K562 (cell line): ENCODE data around the gene PSMC3IP. TPM values are rescaled to one million over a fixed set of nuclear protein-coding genes. Genes with fewer than 3 reads are reported as not detected.

ENCODE experiments used
- ATAC-seq: fragments of 200-7000 bp; cut with Tn5 transposase; 3 replicates; pipeline ENCODE4 v1.9.1; 2020; ENCODE audit warnings: moderate library complexity
- BruUV-seq: library from RNA; stranded (reverse); fragments of 400-500 nt; replicated peaks from 2 replicates; lab custom pipeline; 2021; lab: Mats Ljungman, UMichigan
- CTCF ChIA-PET: fragments of 300-600 bp; formaldehyde crosslinking; extraction: SDS; loops from one replicate; lab custom pipeline; 2021; ENCODE audit warnings: low intra/inter-chr PET ratio; lab: Yijun Ruan, JAX
- POLR2A ChIA-PET: fragments of 300-600, 350-650 bp; sonication (Branson Sonifier 250); formaldehyde crosslinking; extraction: SDS; loops from one replicate; lab custom pipeline; 2021; ENCODE audit warnings: antibody characterized with exemption, inconsistent platforms; lab: Yijun Ruan, JAX
- DNase-seq, 4 experiments: peaks; one replicate each; pipeline versions ENCODE4 v3.0.0 to v3.0.0-alpha.2; 2011 to 2018; ENCODE audit warnings: low spot score in 3 of 4, mixed read lengths in 3 of 4; ENCODE audit errors: extremely low read depth in 1 of 4
- FAIRE-seq: peaks from 2 replicates; lab custom pipeline; 2011; peaks lifted over from hg19 to GRCh38; lab: Jason Lieb, UNC
- H2AFZ ChIP-seq: 2 replicates; pipeline ENCODE4 v1.6.0; 2011; ENCODE audit warnings: low read depth, low read length, control low read depth, inconsistent platforms
- H3K27ac ChIP-seq: fragments of 200-600 bp; 3 replicates; pipeline ENCODE4 v1.8.0; 2011; ENCODE audit warnings: low read depth, mild to moderate bottlenecking, control low read depth, inconsistent platforms, low read length, moderate library complexity, mixed read lengths; ENCODE audit errors: extremely low read depth
- H3K27me3 ChIP-seq, 2 experiments: fragments of 300-600 bp in 1 of 2; 2 replicates in 1 of 2; 3 replicates in 1 of 2; pipeline versions ENCODE4 v1.6.0 to v1.8.0; 2011; ENCODE audit warnings: inconsistent platforms in 2 of 2, low read length in 2 of 2, mild to moderate bottlenecking in 1 of 2, mixed read lengths in 1 of 2, moderate library complexity in 1 of 2; ENCODE audit not compliant: control insufficient read depth in 2 of 2, insufficient read depth in 2 of 2
- H3K36me3 ChIP-seq: fragments of 300-600 bp; 3 replicates; pipeline ENCODE4 v1.8.0; 2011; ENCODE audit warnings: mild to moderate bottlenecking, low read length, inconsistent platforms; ENCODE audit not compliant: control insufficient read depth, insufficient read depth
- H3K4me1 ChIP-seq, 2 experiments: fragments of 200-600 bp in 1 of 2; replicated peaks in 1 of 2; 2 replicates in 1 of 2; 3 replicates in 1 of 2; pipeline versions ENCODE4 v1.5.1 to v1.8.0; 2011; ENCODE audit warnings: inconsistent platforms in 2 of 2, low read length in 2 of 2, mild to moderate bottlenecking in 1 of 2, mixed read lengths in 1 of 2, moderate library complexity in 1 of 2; ENCODE audit not compliant: control insufficient read depth in 2 of 2, insufficient read depth in 2 of 2
- H3K4me2 ChIP-seq: 2 replicates; pipeline ENCODE4 v1.6.1; 2011; ENCODE audit warnings: low read length, control low read depth, inconsistent platforms, mixed read lengths; ENCODE audit not compliant: insufficient read depth
- H3K4me3 ChIP-seq: fragments of 200-600 bp; sonication (generic), shearing (Covaris generic); 2 replicates; pipeline ENCODE4 v1.5.1; 2016; ENCODE audit warnings: control low read depth, inconsistent platforms
- H3K79me2 ChIP-seq: fragments of 200-600 bp; 3 replicates; pipeline ENCODE4 v1.8.0; 2011; ENCODE audit warnings: low read length, inconsistent platforms; ENCODE audit not compliant: control insufficient read depth, insufficient read depth
- H3K9ac ChIP-seq, 2 experiments: 2 replicates each; pipeline versions ENCODE4 v1.6.0 to v1.6.1; 2011; ENCODE audit warnings: low read depth in 2 of 2, low read length in 2 of 2, control low read depth in 1 of 2, inconsistent platforms in 1 of 2, mild to moderate bottlenecking in 1 of 2, mixed read lengths in 1 of 2; ENCODE audit not compliant: insufficient read depth in 1 of 2
- H3K9me1 ChIP-seq: one replicate; pipeline ENCODE4 v1.6.0; 2011; ENCODE audit warnings: inconsistent platforms, mild to moderate bottlenecking, low read length, moderate library complexity; ENCODE audit not compliant: control insufficient read depth, insufficient read depth
- H3K9me3 ChIP-seq: replicated peaks from 2 replicates; pipeline ENCODE4 v1.5.1; 2011; ENCODE audit warnings: low read depth, low read length, inconsistent platforms; ENCODE audit not compliant: control insufficient read depth, insufficient read depth
- H4K20me1 ChIP-seq: replicated peaks from 2 replicates; pipeline ENCODE4 v1.6.1; 2011; ENCODE audit warnings: low read length, inconsistent platforms, mixed read lengths; ENCODE audit not compliant: control insufficient read depth, insufficient read depth
- CHD1 ChIP-seq: fragments of 200-600 bp; sonication (generic); IDR thresholded peaks from one replicate; pipeline ENCODE4 v1.6.1; 2012; ENCODE audit warnings: mild to moderate bottlenecking, moderate library complexity, low read length, inconsistent platforms
- FOSL1 ChIP-seq: fragments of 200-800 bp; sonication (Bioruptor generic); conservative IDR thresholded peaks from 2 replicates; pipeline ENCODE4 v1.6.1; 2016; ENCODE audit warnings: missing genetic modification characterization, missing compliant biosample characterization
- NCOA6 ChIP-seq: fragments of 450-650 bp; IDR thresholded peaks from 2 replicates; pipeline ENCODE4 v1.6.1; 2017; ENCODE audit warnings: mild to moderate bottlenecking
- PTBP1 ChIP-seq: fragments of 200-400 bp; formaldehyde crosslinking; IDR thresholded peaks from 2 replicates; pipeline ENCODE4 v1.6.1; 2017; ENCODE audit warnings: low read depth, low read length
- PURB ChIP-seq: sonication (generic); formaldehyde crosslinking; IDR thresholded peaks from 2 replicates; pipeline ENCODE4 v1.9.0; 2021; ENCODE audit warnings: low read depth, mild to moderate bottlenecking, missing genetic modification reagents
- RBFOX2 ChIP-seq: fragments of 200-400 bp; formaldehyde crosslinking; IDR thresholded peaks from 2 replicates; pipeline ENCODE4 v1.6.1; 2017; ENCODE audit warnings: low read depth, mild to moderate bottlenecking, low read length, moderate library complexity
- RBM14 ChIP-seq: fragments of 200-400 bp; formaldehyde crosslinking; IDR thresholded peaks from 2 replicates; pipeline ENCODE4 v1.6.1; 2018; ENCODE audit warnings: low read depth, mild to moderate bottlenecking, low read length, moderate library complexity, borderline replicate concordance; ENCODE audit not compliant: insufficient read depth
- SMARCE1 ChIP-seq: fragments of 450-650 bp; IDR thresholded peaks from 2 replicates; pipeline ENCODE4 v1.7.1; 2016; ENCODE audit warnings: mild to moderate bottlenecking
- SRSF1 ChIP-seq: fragments of 200-400 bp; formaldehyde crosslinking; IDR thresholded peaks from 2 replicates; pipeline ENCODE4 v1.6.1; 2017; ENCODE audit warnings: mild to moderate bottlenecking, low read depth, low read length, moderate library complexity
- ZBTB7A ChIP-seq: IDR thresholded peaks from 2 replicates; pipeline ENCODE4 v1.6.1; 2011; ENCODE audit warnings: low read depth, mild to moderate bottlenecking, low read length, moderate library complexity, borderline replicate concordance; ENCODE audit not compliant: control insufficient read depth
- ZC3H11A ChIP-seq: IDR thresholded peaks from 2 replicates; pipeline ENCODE4 v1.6.1; 2012; ENCODE audit warnings: low read depth, low read length, improper control_type of control experiment
- ZFPM2 ChIP-seq: fragments of 250-450 bp; sonication (Bioruptor Pico); IDR thresholded peaks from 2 replicates; pipeline ENCODE4 v1.5.1; 2022; ENCODE audit warnings: mild to moderate bottlenecking
- ZNF146 ChIP-seq: IDR thresholded peaks from one replicate; pipeline ENCODE4 v1.6.1; 2018; ENCODE audit warnings: missing compliant biosample characterization; ENCODE audit not compliant: unreplicated experiment
- WGBS: fragments of 100-300 bp; shearing (Covaris generic); methylation state at CpG from one replicate; pipeline ENCODE4 v1.1.6; 2016; ENCODE audit warnings: low coverage, mixed read lengths; ENCODE audit not compliant: insufficient coverage; ENCODE audit errors: missing lambda C conversion rate; 5-methylcytosine and 5-hydroxymethylcytosine counted together
- in situ Hi-C: fragments of 300-500 bp; cut with MboI; formaldehyde crosslinking; loops from 4 replicates; pipeline ENCODE4 v1.15.0; 2018; ENCODE audit warnings: inconsistent platforms, mixed read lengths
- intact Hi-C: fragments of 100-400 bp; cut with micrococcal nuclease; formaldehyde crosslinking; loops from 2 replicates; pipeline ENCODE4 v1.14.2; 2022
- polyA plus RNA-seq, 8 experiments: library from polyadenylated mRNA; depleted of rRNA in 4 of 8; stranded (reverse) in 5 of 8; unstranded in 3 of 8; fragments of >200 nt; fragmentation: Nextera tagmentation in 2 of 8; fragmentation: Illumina TruSeq in 1 of 8; extraction: Ambion mirVana in 2 of 8; extraction: Trizol in 1 of 8; gene quantifications; 2 replicates each; pipeline versions ENCODE4 v1.2.1 to v1.2.3, GENCODE V29; 2011 to 2014; ENCODE audit warnings: inconsistent platforms in 1 of 8, missing spikeins in 1 of 8
- total RNA-seq, 7 experiments: library from RNA; depleted of rRNA in 6 of 7; stranded (reverse); fragments of >200 nt in 6 of 7; fragmentation: Illumina TruSeq in 2 of 7; extraction: Trizol in 2 of 7; gene quantifications; 2 replicates each; pipeline versions ENCODE4 v1.2.1 to v1.2.3, GENCODE V29; 2011 to 2021; ENCODE audit warnings: low replicate concordance in 1 of 7

Gene PSMC3IP
- total and polyA plus RNA-seq, 9 of the 15 experiments (the other 6 are each of a cell fraction or from before 2014, with no cell fraction given): 13.8 to 65.6 (median 32.8) TPM

DNA sequence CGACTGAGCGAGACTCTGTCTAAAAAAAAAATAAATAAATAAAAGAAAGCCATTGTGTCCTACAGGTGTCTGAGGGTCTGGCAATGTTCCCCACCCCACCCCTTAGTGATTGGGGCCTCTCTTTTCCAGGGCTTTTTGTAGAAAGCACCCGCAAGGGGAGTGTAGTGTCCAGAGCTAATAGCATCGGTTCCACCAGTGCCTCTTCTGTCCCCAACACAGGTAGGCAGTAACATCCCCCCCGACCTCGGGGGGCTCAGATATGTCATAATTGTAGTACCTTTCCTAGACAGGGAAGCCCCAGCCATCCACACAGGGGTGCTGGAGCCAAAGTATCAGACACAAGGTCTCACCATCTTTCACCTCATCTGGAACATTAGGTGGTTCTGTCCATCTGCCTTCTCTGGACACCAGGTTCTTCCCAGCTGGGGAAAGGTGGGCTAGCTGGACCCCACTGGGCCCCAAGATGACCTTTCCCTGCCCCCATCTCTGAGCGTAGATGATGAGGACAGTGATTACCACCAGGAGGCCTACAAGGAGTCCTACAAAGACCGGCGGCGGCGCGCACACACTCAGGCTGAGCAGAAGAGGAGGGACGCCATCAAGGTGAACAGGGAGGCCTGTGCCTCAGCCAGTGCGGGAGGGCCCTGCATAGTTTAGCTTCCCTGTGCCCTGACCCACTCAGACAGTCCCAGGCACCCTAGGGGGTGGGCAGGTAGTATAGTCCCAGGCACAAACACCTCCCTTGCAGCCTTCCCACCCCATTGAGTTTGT, 9.0 kb downstream of the PSMC3IP start (continued):
- TF ChIP-seq PURB (no peak), SMARCE1 (no peak), ZNF146 (CRISPR knock-in tag) (peak; percentile 10), PTBP1 (no peak), SRSF1 (no peak), ZBTB7A (peak; percentile 38; the same call in 1 of the 2 replicates), ZC3H11A (no peak), RBFOX2 (peak; percentile 25; the same call in 1 of the 2 replicates), ZFPM2 (no peak)

DNA sequence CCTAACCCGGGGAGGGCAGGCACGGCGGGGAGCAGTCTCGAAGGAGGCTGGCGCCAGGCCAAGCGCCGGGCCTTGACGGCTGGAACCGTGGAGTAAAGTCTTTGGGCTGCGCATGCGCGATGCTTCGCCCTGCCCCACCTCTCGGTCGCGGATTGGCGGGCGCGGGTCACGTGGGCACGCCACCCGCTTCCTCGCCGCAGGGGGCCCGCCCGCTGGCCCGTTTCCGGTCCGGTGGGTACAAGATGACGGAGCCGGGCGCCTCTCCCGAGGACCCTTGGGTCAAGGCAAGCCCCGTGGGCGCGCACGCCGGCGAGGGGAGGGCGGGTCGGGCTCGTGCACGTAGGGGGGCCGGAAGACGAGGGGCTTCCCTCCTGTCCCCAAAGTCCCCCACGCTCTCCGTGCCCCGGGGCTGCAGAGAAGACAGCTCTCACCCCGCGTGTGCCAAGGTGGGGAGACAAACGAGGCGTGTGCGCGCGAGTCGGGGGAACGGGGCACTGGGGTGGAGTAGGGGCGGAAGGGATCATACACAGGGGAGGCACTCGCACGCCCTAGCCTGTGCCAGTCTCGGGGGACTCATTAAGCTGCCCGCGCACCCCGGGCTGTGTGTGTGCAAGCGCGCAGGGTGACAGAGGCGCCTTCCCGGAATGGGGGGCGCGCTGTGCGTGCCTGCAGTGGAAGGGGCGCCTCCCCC, 10.5 kb downstream of the PSMC3IP start, which contains the start of gene MLX:
TSS of gene MLX (plus strand) at position 218 of the 691 bp plus-strand sequence. CDS start at position 243, 25 bp downstream.
- Histone ChIP-seq H4K20me1 (no peaks in the 10 kb centered on the region), H3K79me2 (peaks cover 75% of the 10 kb centered on the region), H3K4me1 (peaks cover 32 to 60% of the 10 kb centered on the region in 2 experiments), H3K4me3 (peak within 1 kb of the TSS; percentile 82), H3K9ac (peak within 1 kb of the TSS; percentile 88 to 96), H3K4me2 (peak within 1 kb of the TSS; percentile 88), H3K36me3 (peaks cover 80% of the 10 kb centered on the region), H3K9me3 (no peaks in the 10 kb centered on the region), H3K27me3 (no peaks in the 10 kb centered on the region), H3K27ac (peak within 1 kb of the TSS; percentile 89), H2AFZ (peak within 1 kb of the TSS; percentile 87), H3K9me1 (no peaks in the 10 kb centered on the region)
- in situ Hi-C loops: no loop called here
- intact Hi-C loops: no loop called here
- CTCF ChIA-PET: interaction anchor here (0.6 to 0.7 kb wide), 2 partner anchors 12 to 31 kb away, joined by 3 read pairs; partner anchors contain the start of gene NAGLU
- ATAC-seq: peak; percentile 73
- DNase-seq: peak; percentile 97 to 100 (median 100)
- POLR2A ChIA-PET: interaction anchor here (0.6 to 8.3 kb wide), 6 partner anchors 10 to 362 kb away, joined by 3 to 58 read pairs (median 3); partner anchors contain the start of genes BECN1, PSMC3IP and VPS25
- TSS peak; percentile 24 for BruUV-seq
- WGBS: under 1% methylated on average over 63 of the region's 72 CpGs
- FAIRE-seq: peak; percentile 90
- TF ChIP-seq NCOA6: no peak
- 0 out of 2 replicates have a peak, but pooled peaks have one; percentile 22 for TF ChIP-seq RBM14
- peak; percentile 64 for TF ChIP-seq CHD1
- TF ChIP-seq FOSL1 (tag): no peak
